ENCODE results near the gene LGR4.

The LGR4 gene

DNA sequence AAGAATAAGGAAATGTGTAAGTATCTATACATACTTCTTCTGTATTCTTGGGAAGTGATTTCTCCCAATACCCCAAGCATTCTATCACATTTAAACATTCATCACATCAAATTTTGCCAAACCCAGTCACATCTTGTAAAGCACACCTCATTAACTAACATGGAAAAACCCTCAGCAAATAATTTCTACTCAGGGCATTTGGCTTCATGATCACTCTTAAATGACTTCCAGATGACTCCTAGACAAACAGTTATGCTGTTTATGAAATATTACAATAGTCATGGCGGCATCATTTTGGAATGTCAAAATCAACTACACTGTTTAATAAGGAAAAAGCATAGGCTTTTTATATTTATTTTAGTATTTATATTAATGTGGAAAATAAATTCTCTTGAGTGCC lies 62.3 kb downstream of the LGR4 start:
- no peak for DNase-seq (ENCODE audit: low read depth)
- TF ChIP-seq CTCF (IDR thresholded peaks at IDR 0.05; ENCODE audit: control insufficient read depth, insufficient read depth, low read depth, low read length, missing control alignments): no peak

GRCh38 chr11:27409742-27410141 lies 62.8 kb downstream of the LGR4 start:
- no peak for TF ChIP-seq CTCF (IDR thresholded peaks at IDR 0.05; ENCODE audit: control insufficient read depth, insufficient read depth, low read depth, low read length, missing control alignments)
- DNase-seq (ENCODE audit: low read depth): no peak
- no peak overlapping the region for H3K4me3 ChIP-seq (ENCODE audit: control insufficient read depth, low read depth, low read length)

More for the DNA sequence above, 62.3 kb downstream of the LGR4 start:
- H3K4me3 ChIP-seq (ENCODE audit: control insufficient read depth, low read depth, low read length): no peak overlapping the region

- no peak overlapping the region for H3K4me3 ChIP-seq (ENCODE audit: control insufficient read depth, low read depth, low read length)
- no peak for TF ChIP-seq CTCF (IDR thresholded peaks at IDR 0.05; ENCODE audit: control insufficient read depth, insufficient read depth, low read depth, low read length, missing control alignments)
- no peak for DNase-seq (ENCODE audit: low read depth)
These were observed 63.5 kb downstream of the LGR4 start for GRCh38 chr11:27409049-27409448.

DNA sequence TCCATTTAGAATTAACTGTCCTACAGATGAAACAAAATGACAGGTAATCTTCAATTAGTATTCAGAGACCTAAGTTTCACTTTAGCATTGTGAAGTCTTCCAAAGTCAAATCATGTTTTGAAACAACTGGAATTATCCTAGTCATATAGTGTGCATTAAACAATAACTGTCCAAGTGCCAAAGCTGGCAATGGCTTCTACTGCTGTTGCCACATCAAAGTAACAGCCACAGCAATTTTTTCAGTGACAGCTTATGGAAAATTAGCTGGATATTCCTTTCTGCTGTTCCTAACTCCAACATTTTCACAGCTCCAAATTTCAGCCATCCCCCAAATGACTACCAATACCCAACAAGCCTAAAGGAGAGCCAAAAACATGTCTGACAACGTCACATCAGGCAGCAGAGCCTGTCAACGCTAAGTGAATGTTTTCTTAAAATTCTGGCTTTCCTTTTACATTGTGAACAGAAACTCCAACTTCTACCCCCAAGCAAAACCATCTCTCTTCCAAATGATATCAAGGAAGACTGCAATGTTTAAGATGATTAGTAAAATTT lies 64.3 kb downstream of the LGR4 start:
- H3K4me3 ChIP-seq (ENCODE audit: control insufficient read depth, low read depth, low read length): no peak overlapping the region
- no peak for DNase-seq (ENCODE audit: low read depth)
- TF ChIP-seq CTCF (IDR thresholded peaks at IDR 0.05; ENCODE audit: control insufficient read depth, insufficient read depth, low read depth, low read length, missing control alignments): no peak

- TF ChIP-seq CTCF (IDR thresholded peaks at IDR 0.05; ENCODE audit: control insufficient read depth, insufficient read depth, low read depth, low read length, missing control alignments): no peak
- no peak for DNase-seq (ENCODE audit: low read depth)
- no peak overlapping the region for H3K4me3 ChIP-seq (ENCODE audit: control insufficient read depth, low read depth, low read length)
These were observed 65.9 kb downstream of the LGR4 start for GRCh38 chr11:27406498-27407354.

DNA sequence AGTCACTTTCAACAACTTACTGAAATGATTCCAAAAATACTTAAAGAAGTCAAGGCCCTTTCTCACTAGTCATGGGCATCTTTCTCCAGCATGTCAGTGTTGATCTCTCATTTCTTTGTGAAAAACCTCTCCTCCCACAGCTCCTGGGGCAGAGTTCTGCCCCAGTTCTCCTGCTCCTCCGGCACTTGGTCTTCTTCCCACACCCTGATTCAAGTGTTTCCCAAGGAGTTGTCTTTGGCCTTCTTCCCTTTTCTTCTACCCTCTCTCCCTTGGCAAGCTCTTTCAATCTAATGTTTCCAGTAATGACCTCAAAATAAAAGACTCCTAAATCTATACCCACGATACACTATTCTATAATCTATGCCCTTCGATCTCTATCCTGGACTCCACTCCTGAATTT lies 67.5 kb downstream of the LGR4 start:
- DNase-seq (ENCODE audit: low read depth): no peak
- TF ChIP-seq CTCF (IDR thresholded peaks at IDR 0.05; ENCODE audit: control insufficient read depth, insufficient read depth, low read depth, low read length, missing control alignments): no peak

More for the DNA sequence above, 67.5 kb downstream of the LGR4 start:
- no peak overlapping the region for H3K4me3 ChIP-seq (ENCODE audit: control insufficient read depth, low read depth, low read length)

Data from AG09309 (cell line).